SK-N-MC (cell line): ENCODE measurements around the gene SLC10A7.

ENCODE experiments used
- EZH2 ChIP-seq: fragments of 200-600 bp; sonication (generic); IDR thresholded peaks from one replicate; pipeline ENCODE4 v1.6.1; 2017; ENCODE audit warnings: antibody characterized with exemption
- POLR2AphosphoS5 ChIP-seq: IDR thresholded peaks from 2 replicates; pipeline ENCODE4 v1.6.1; 2012; ENCODE audit warnings: mild to moderate bottlenecking, low read depth, low read length, borderline replicate concordance

- TF ChIP-seq POLR2AphosphoS5 (no peak), EZH2 (no peak)
These were observed 114.1 kb downstream of the SLC10A7 start for GRCh38 chr4:146407669-146408084.
